Stimulated activated CD8-positive, alpha-beta memory T cell treated with anti-CD3 and anti-CD28 coated beads, Interleukin-4, amount 100 ng/mL, for 24 hours (primary cell): ENCODE data around the gene PLA2G3.

Source experiments
- DNase-seq: peaks from one replicate; pipeline ENCODE4 v3.0.0-alpha.2; 2020; ENCODE audit warnings: low read depth

Gene PLA2G3

DNA sequence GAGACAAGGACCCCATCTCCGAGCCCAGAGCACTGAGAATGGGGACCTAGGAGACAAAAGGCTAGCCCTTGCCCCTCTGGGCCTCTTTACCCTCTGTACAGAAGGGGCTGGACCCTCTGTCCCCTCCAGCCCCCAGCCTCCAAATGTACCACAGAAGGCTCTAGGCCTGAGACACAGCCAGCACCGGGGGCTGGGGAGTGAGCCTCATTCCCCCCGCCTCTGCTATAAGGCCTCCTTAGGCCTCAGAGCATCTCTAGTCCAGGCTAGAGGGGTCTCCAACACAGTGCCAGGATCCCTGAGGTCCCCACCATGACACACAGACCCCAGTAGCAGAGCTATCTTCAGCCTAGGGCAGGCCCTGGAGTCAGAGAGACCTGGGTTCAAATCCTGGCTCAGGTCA is 54.4 kb downstream of the PLA2G3 start:
- DNase-seq = no peak

DNA sequence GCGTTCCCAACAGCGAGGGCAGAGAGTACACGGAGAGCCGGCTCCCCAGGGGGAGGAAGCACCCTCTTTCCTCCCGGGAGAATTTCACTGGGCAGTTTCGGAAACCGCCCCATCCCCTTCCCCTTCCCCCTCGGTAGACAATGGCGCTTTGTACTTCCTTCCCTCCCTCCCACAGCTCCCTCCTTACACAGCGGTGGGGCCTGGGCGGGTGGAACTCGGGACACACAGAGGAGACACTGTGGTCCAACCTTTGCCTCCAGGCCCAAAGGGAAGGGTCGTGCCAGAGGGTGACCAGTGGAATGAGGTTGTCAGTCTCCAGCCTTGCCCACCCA is 54.8 kb downstream of the PLA2G3 start:
- no peak for DNase-seq

DNA sequence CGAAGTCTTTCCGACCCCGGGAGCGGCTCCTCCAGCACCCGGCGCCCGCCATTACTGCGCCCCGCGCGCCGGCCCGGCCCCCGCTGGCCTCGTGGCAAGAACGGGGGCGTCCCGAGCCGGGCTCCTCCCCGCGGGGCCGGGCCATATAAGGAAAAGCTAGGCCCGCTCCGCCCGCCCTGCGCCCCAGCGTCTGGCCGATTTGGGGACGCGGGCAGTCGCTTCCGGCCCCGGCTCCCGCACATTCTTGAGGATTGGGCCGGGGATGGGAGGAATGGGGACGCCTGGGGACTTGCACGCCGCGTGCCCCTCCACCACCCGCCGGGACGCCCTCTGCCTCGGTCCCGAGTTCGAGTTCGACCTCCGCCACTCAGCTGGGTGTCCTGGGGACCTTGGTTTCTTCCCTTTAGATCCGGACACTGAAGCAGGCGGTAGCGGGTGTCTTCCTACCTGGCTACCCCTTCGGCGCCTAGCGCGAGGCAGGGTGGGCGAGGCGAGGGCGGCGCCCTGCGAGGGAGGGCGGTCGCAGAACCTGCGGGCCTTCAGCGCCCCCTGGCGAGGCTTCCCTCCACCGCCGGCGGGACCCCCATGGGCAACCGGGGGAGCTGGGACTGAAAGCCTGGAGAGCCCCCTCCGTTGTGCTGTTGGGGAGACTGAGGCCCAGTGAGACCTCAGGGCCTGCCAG is 55.4 kb downstream of the PLA2G3 start:
- peak; percentile 82 for DNase-seq
